Measurements from ENCODE around the gene ANO1.

GRCh38 chr11:70191495-70192140 is 113.5 kb downstream of the ANO1 start:
- TF ChIP-seq POLR2A (IDR thresholded peaks at IDR 0.05) = no peak
- peak; percentile 84 to 92 (median 86) for TF ChIP-seq CTCF (IDR thresholded peaks at IDR 0.05)
